Measurements from ENCODE around the gene ITPRIPL2. TPM values are rescaled to one million over a fixed set of nuclear protein-coding genes. Genes with fewer than 3 reads are reported as not detected.

ITPRIPL2 gene
- total and polyA plus RNA-seq, 2 of the 13 experiments (the other 11 are each of a cell fraction or from before 2014, with no cell fraction given), result 5.9 to 12.6 TPM

DNA sequence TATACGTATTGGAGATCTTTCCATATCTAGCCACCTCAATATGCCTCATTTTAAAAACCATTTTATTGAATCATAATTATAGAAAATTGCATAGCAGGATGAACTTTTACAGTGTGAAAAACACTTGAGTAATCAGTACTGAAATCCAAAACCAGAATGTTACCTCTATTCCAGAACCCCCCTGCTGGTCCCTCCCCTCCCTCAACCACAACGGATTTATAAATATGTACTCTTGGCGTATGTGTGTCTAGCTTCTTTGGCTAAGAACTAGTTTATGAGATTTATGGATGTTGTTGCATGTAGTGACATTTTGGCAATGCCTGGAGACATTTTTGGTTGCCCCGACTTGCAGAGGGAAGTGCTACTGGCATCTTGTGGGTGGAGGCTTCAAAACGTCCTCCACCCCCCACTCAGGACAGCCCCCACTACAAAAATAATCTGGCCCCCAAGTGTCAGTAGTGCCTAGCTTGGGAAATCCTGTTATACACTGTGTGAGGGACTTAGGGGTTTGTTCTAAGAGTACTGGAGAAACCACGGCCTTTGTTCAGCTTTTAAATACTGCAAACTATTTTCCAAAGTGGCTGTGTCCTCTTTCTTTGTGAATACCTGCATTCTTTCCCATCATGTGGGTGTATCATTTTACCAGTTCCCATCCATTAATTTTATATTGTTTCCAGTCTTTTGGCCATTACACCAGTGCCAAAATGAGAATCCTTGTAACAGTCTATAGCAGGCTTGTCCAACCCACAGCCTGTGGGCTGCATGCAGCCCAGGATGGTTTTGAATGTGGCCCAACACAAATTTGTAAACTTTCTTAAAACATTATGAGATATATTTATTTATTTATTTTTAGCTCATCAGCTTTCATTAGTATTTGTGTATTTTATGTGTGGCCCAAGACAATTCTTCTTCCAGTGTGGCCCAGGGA is 23.7 kb downstream of the ITPRIPL2 start (continued):
- no peak for TF ChIP-seq ZNF282 (IDR thresholded peaks at IDR 0.05; ENCODE audit: partially characterized antibody)
- no peak for TF ChIP-seq HMGA1 (CRISPR knock-in tag; conservative IDR thresholded peaks at IDR 0.05)
- no peak for TF ChIP-seq HNF1A (IDR thresholded peaks at IDR 0.05; ENCODE audit: low read depth)
- no peak for TF ChIP-seq HNF1A (CRISPR knock-in tag; IDR thresholded peaks at IDR 0.05; ENCODE audit: borderline replicate concordance)
- TF ChIP-seq ZNF737 (CRISPR knock-in tag; IDR thresholded peaks at IDR 0.05; ENCODE audit: borderline replicate concordance), result no peak

DNA sequence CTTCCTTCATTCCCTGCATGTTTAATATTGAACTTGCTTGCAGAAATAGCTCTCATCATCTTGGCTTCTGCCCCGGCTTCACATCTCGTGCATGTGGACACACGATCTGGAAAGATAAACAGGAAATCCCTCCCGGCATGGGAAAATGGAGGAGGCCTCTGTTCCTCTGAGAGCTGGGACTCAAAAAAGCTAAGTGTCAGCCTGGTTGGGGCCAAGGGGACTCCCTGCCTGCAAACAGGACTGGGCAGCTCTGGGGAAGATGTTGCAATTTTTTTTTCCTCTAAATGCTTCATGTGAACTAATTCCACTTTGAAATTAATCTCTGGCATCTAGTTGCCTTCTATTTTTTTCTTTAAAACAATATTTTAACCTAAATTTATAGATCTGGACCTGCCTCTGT is 24.8 kb downstream of the ITPRIPL2 start:
- Histone ChIP-seq H3K4me2 (ENCODE audit: low read depth, low read length) (no peak overlapping the region), H3K27me3 (ENCODE audit: control insufficient read depth in 1 of 2, insufficient read depth in 2 of 2, low read length in 2 of 2) (peaks cover 2 to 45% of the 10 kb centered on the region in 2 experiments; a peak in 4 of 5 replicates), H3K9ac (ENCODE audit: insufficient read depth, low read depth, low read length) (no peak overlapping the region), H3K4me1 (ENCODE audit: insufficient read depth, low read length) (peaks cover 12% of the 10 kb centered on the region), H3K9me3 (ENCODE audit: low read length) (no peaks in the 10 kb centered on the region), H3K36me3 (replicated peaks in 1 of 2; ENCODE audit: control insufficient read depth in 1 of 2, insufficient read depth in 2 of 2, low read length in 2 of 2) (no peaks in the 10 kb centered on the region), H3K27ac (ENCODE audit: extremely low read length, insufficient read depth, low read length) (no peak overlapping the region), H2AFZ (ENCODE audit: low read length) (no peak overlapping the region), H3K79me2 (ENCODE audit: insufficient read depth, low read length) (no peaks in the 10 kb centered on the region), H3K4me3 (replicated peaks in 1 of 3; ENCODE audit: insufficient read depth in 1 of 3, low read depth in 2 of 3, low read length in 3 of 3) (no peak overlapping the region), H4K20me1 (ENCODE audit: insufficient read depth, low read length) (no peaks in the 10 kb centered on the region)
- intact Hi-C loops (cut with micrococcal nuclease; ENCODE audit: unreplicated experiment), result no loop called here
- DNase-seq (ENCODE audit: low spot score) (no peak), ATAC-seq (no peak), FAIRE-seq (no peak)
- WGBS (ENCODE audit: low lambda C conversion rate), result 2% methylated on average over 4 of the region's 4 CpGs
- POLR2A ChIA-PET, result interaction anchor here (1.6 kb wide), 1 partner anchor 25 kb away, joined by 7 read pairs; the partner anchor contains the start of gene ITPRIPL2
- CTCF ChIA-PET (ENCODE audit: low intra/inter-chr PET ratio, low total read pairs), result no interaction called here
- no peak for TF ChIP-seq ZNF547 (CRISPR knock-in tag; IDR thresholded peaks at IDR 0.05)
- TF ChIP-seq ETV5 (CRISPR knock-in tag; IDR thresholded peaks at IDR 0.05; ENCODE audit: borderline replicate concordance), result peak; percentile 13; the same call in 1 of the 2 replicates
- TF ChIP-seq CENPT (CRISPR knock-in tag; IDR thresholded peaks at IDR 0.05; ENCODE audit: low read depth), result no peak
- TF ChIP-seq BCLAF1 (IDR thresholded peaks at IDR 0.05), result no peak
- no peak for TF ChIP-seq FOXA1 (IDR thresholded peaks at IDR 0.05)
- TF ChIP-seq FOXA1 (CRISPR knock-in tag; IDR thresholded peaks at IDR 0.05), result peak; percentile 15; the same call in 1 of the 2 replicates
- TF ChIP-seq ZNF350 (CRISPR knock-in tag; IDR thresholded peaks at IDR 0.05; ENCODE audit: borderline replicate concordance, low read depth), result no peak
- TF ChIP-seq ZNF451 (CRISPR knock-in tag; IDR thresholded peaks at IDR 0.05), result no peak
- 0 out of 2 replicates have a peak, but pooled peaks have one; percentile 23 for TF ChIP-seq FOXA3 (CRISPR knock-in tag; IDR thresholded peaks at IDR 0.05)
- no TSS peak for BruUV-seq (replicated peaks)
- in situ Hi-C loops (cut with HindIII; ENCODE audit: extremely low pct_ligation_motif_present, low pct_unique_long_range_greater_than_20kb), result no loop called here

Measured in HepG2 (cell line).